IMR-90 (cell line): ENCODE results near the gene MUC5B. TPM values are rescaled to one million over a fixed set of nuclear protein-coding genes. Genes with fewer than 3 reads are reported as not detected.

ENCODE experiments used
- ATAC-seq: fragments of 200-7000 bp; cut with Tn5 transposase; 2 replicates; pipeline ENCODE4 v1.9.1; 2020; ENCODE audit warnings: low read depth, mild to moderate bottlenecking, moderate library complexity
- BruUV-seq: library from RNA; stranded (reverse); fragments of 400-500 nt; replicated peaks from 2 replicates; lab custom pipeline; 2021; lab: Mats Ljungman, UMichigan
- CTCF ChIA-PET: fragments of 300-600 bp; formaldehyde crosslinking; extraction: SDS; loops from one replicate; lab custom pipeline; 2021; ENCODE audit warnings: antibody characterized with exemption; lab: Yijun Ruan, JAX
- POLR2A ChIA-PET: fragments of 300-600 bp; sonication (Branson Sonifier 250); formaldehyde crosslinking; loops from one replicate; lab custom pipeline; 2022; ENCODE audit warnings: antibody characterized with exemption; ENCODE audit not compliant: unreplicated experiment; lab: Charles Lee
- DNase-seq: peaks from one replicate; pipeline ENCODE4 v3.0.0; 2013
- H2AFZ ChIP-seq: replicated peaks from 2 replicates; pipeline ENCODE3; 2013; ENCODE audit warnings: low read length, mild to moderate bottlenecking; ENCODE audit not compliant: poor library complexity
- H2AK5ac ChIP-seq: 2 replicates; pipeline ENCODE4 v1.6.1; 2013; ENCODE audit warnings: low read depth, low read length, inconsistent platforms
- H2AK9ac ChIP-seq: replicated peaks from 2 replicates; pipeline ENCODE3; 2013; ENCODE audit warnings: mild to moderate bottlenecking, low read depth, low read length, moderate library complexity; ENCODE audit not compliant: poor library complexity
- H2BK120ac ChIP-seq: 2 replicates; pipeline ENCODE4 v1.6.1; 2013; ENCODE audit warnings: low read depth, low read length, inconsistent platforms
- H2BK15ac ChIP-seq: 3 replicates; pipeline ENCODE4 v1.6.1; 2013; ENCODE audit warnings: low read depth, low read length, inconsistent platforms
- H2BK20ac ChIP-seq: 2 replicates; pipeline ENCODE4 v1.6.1; 2013; ENCODE audit warnings: low read depth, mild to moderate bottlenecking, inconsistent platforms, low read length, moderate library complexity
- H2BK5ac ChIP-seq: 2 replicates; pipeline ENCODE4 v1.6.1; 2013; ENCODE audit warnings: mild to moderate bottlenecking, low read depth, low read length, inconsistent platforms; ENCODE audit not compliant: poor library complexity, severe bottlenecking
- H3K14ac ChIP-seq: replicated peaks from 2 replicates; pipeline ENCODE4 v1.6.1; 2013; ENCODE audit warnings: low read depth, low read length, inconsistent platforms
- H3K18ac ChIP-seq: 2 replicates; pipeline ENCODE4 v1.6.1; 2013; ENCODE audit warnings: low read depth, low read length, control low read depth
- H3K23ac ChIP-seq: 2 replicates; pipeline ENCODE4 v1.6.1; 2013; ENCODE audit warnings: low read depth, low read length, inconsistent platforms
- H3K27ac ChIP-seq: 2 replicates; pipeline ENCODE4 v1.5.1; 2013; ENCODE audit warnings: mild to moderate bottlenecking, control low read depth, low read length; ENCODE audit not compliant: insufficient read depth
- H3K27me3 ChIP-seq: 2 replicates; pipeline ENCODE4 v1.6.1; 2013; ENCODE audit warnings: low read length; ENCODE audit not compliant: control insufficient read depth, insufficient read depth
- H3K36me3 ChIP-seq: 2 replicates; pipeline ENCODE4 v1.6.1; 2013; ENCODE audit warnings: low read length, mixed read lengths; ENCODE audit not compliant: control insufficient read depth, insufficient read depth
- H3K4ac ChIP-seq: 2 replicates; pipeline ENCODE4 v1.6.1; 2013; ENCODE audit warnings: low read depth, low read length, inconsistent platforms
- H3K4me1 ChIP-seq: 2 replicates; pipeline ENCODE4 v1.6.1; 2013; ENCODE audit warnings: low read length, mixed read lengths; ENCODE audit not compliant: control insufficient read depth, insufficient read depth
- H3K4me2 ChIP-seq: 2 replicates; pipeline ENCODE4 v1.6.1; 2013; ENCODE audit warnings: low read depth, mild to moderate bottlenecking, control low read depth, low read length, moderate library complexity
- H3K4me3 ChIP-seq: 2 replicates; pipeline ENCODE4 v1.5.1; 2013; ENCODE audit warnings: low read depth, mild to moderate bottlenecking, control low read depth, low read length, moderate library complexity; ENCODE audit not compliant: insufficient read depth
- H3K56ac ChIP-seq: 2 replicates; pipeline ENCODE4 v1.6.1; 2013; ENCODE audit warnings: low read length, inconsistent platforms; ENCODE audit not compliant: insufficient read depth; ENCODE audit errors: extremely low read depth
- H3K79me1 ChIP-seq, 2 experiments: 2 replicates each; pipeline ENCODE4 v1.6.1; 2013; ENCODE audit warnings: low read length in 2 of 2, inconsistent platforms in 1 of 2, low read depth in 1 of 2
- H3K9ac ChIP-seq: 2 replicates; pipeline ENCODE4 v1.6.1; 2013; ENCODE audit warnings: low read depth, low read length, control low read depth
- H3K9me1 ChIP-seq: 2 replicates; pipeline ENCODE4 v1.6.1; 2013; ENCODE audit warnings: low read length, inconsistent platforms; ENCODE audit not compliant: insufficient read depth
- H3K9me3 ChIP-seq: 2 replicates; pipeline ENCODE4 v1.6.1; 2013; ENCODE audit warnings: low read length; ENCODE audit not compliant: control insufficient read depth, insufficient read depth
- H4K20me1 ChIP-seq: 2 replicates; pipeline ENCODE4 v1.6.1; 2013; ENCODE audit warnings: low read length, inconsistent platforms; ENCODE audit not compliant: insufficient read depth
- H4K5ac ChIP-seq: 2 replicates; pipeline ENCODE4 v1.6.1; 2013; ENCODE audit warnings: mild to moderate bottlenecking, low read depth, low read length, control low read depth
- H4K8ac ChIP-seq, 2 experiments: 2 replicates each; pipeline ENCODE4 v1.6.1; 2013; ENCODE audit warnings: low read depth in 2 of 2, low read length in 2 of 2, control low read depth in 1 of 2, inconsistent platforms in 1 of 2
- H4K91ac ChIP-seq: 2 replicates; pipeline ENCODE4 v1.6.1; 2013; ENCODE audit warnings: low read depth, low read length, inconsistent platforms; ENCODE audit not compliant: insufficient read depth
- BHLHE40 ChIP-seq: fragments of 150-350 bp; IDR thresholded peaks from 2 replicates; pipeline ENCODE4 v1.6.1; 2016; ENCODE audit warnings: mild to moderate bottlenecking, low read depth, low read length
- CEBPB ChIP-seq: IDR thresholded peaks from 2 replicates; pipeline ENCODE4 v1.6.1; 2012; ENCODE audit warnings: low read depth, low read length, improper control_type of control experiment
- CHD1 ChIP-seq: IDR thresholded peaks from 2 replicates; pipeline ENCODE4 v1.6.1; 2012; ENCODE audit warnings: low read depth, low read length, improper control_type of control experiment
- FOS ChIP-seq: fragments of 150-350 bp; IDR thresholded peaks from 2 replicates; pipeline ENCODE4 v1.6.1; 2016; ENCODE audit warnings: low read depth, low read length
- MAFK ChIP-seq: IDR thresholded peaks from 2 replicates; pipeline ENCODE4 v1.6.1; 2012; ENCODE audit warnings: low read depth, low read length, improper control_type of control experiment
- MAZ ChIP-seq: IDR thresholded peaks from 2 replicates; pipeline ENCODE4 v1.6.1; 2012; ENCODE audit warnings: low read depth, mild to moderate bottlenecking, low read length, improper control_type of control experiment, moderate library complexity, borderline replicate concordance
- MXI1 ChIP-seq: IDR thresholded peaks from 2 replicates; pipeline ENCODE4 v1.6.1; 2012; ENCODE audit warnings: low read depth, mild to moderate bottlenecking, low read length, moderate library complexity, borderline replicate concordance
- NFE2L2 ChIP-seq: fragments of 150-350 bp; IDR thresholded peaks from 2 replicates; pipeline ENCODE4 v1.6.1; 2016; ENCODE audit warnings: low read depth, mild to moderate bottlenecking, low read length
- POLR2A ChIP-seq: IDR thresholded peaks from 2 replicates; pipeline ENCODE4 v1.6.1; 2012; ENCODE audit warnings: mild to moderate bottlenecking, low read depth, low read length
- RAD21 ChIP-seq: IDR thresholded peaks from 2 replicates; pipeline ENCODE4 v1.6.1; 2012; ENCODE audit warnings: low read length, improper control_type of control experiment
- RCOR1 ChIP-seq: IDR thresholded peaks from 2 replicates; pipeline ENCODE4 v1.6.1; 2012; ENCODE audit warnings: mild to moderate bottlenecking, low read length, improper control_type of control experiment; ENCODE audit not compliant: insufficient replicate concordance
- RFX5 ChIP-seq: IDR thresholded peaks from 2 replicates; pipeline ENCODE4 v1.8.0; 2012; ENCODE audit warnings: low read depth, mild to moderate bottlenecking, low read length, moderate library complexity
- SMC3 ChIP-seq: fragments of 150-350 bp; IDR thresholded peaks from 2 replicates; pipeline ENCODE4 v1.6.1; 2016; ENCODE audit warnings: low read depth, mild to moderate bottlenecking, antibody characterized with exemption, low read length, moderate library complexity
- WGBS, 2 experiments: methylation state at CpG; one replicate each; pipeline versions ENCODE4 v1.1.5 to v1.1.7; 2013; ENCODE audit warnings: missing lambda C conversion rate in 2 of 2; ENCODE audit not compliant: insufficient read length in 1 of 2; ENCODE audit errors: extremely low coverage in 2 of 2; 5-methylcytosine and 5-hydroxymethylcytosine counted together
- dilution Hi-C: fragments of 300-500 bp; cut with HindIII; formaldehyde crosslinking; loops from one replicate; pipeline ENCODE4 v1.14.3; 2018; ENCODE audit warnings: low sequenced_read_pairs; ENCODE audit not compliant: unreplicated experiment
- in situ Hi-C: fragments of 300-500 bp; cut with MboI; formaldehyde crosslinking; loops from 3 replicates; pipeline ENCODE4 v1.14.3; 2019; ENCODE audit warnings: low sequenced_read_pairs, inconsistent platforms, mixed read lengths
- intact Hi-C: fragments of 100-400 bp; cut with micrococcal nuclease; formaldehyde crosslinking; loops from 2 replicates; pipeline ENCODE4 v1.10.0; 2022
- polyA plus RNA-seq, 3 experiments: library from polyadenylated mRNA; depleted of rRNA; stranded (reverse); fragments of >200 nt; gene quantifications; 2 replicates each; pipeline ENCODE4 v1.2.3, GENCODE V29; 2012; ENCODE audit warnings: low replicate concordance in 1 of 3
- total RNA-seq: library from RNA; depleted of rRNA; stranded (reverse); fragments of >200 nt; gene quantifications from 2 replicates; pipeline ENCODE4 v1.2.3, GENCODE V29; 2012
- TF ChIP-seq, protein P1 (sequence below): conservative IDR thresholded peaks from 2 replicates; pipeline ENCODE4 v1.5.1; 2012; ENCODE audit warnings: mild to moderate bottlenecking, low read depth, low read length, improper control_type of control experiment
- TF ChIP-seq, protein P2 (sequence below): fragments of 150-350 bp; IDR thresholded peaks from 2 replicates; pipeline ENCODE4 v1.6.1; 2016; ENCODE audit warnings: low read depth, mild to moderate bottlenecking, low read length, moderate library complexity, borderline replicate concordance
- TF ChIP-seq, protein P3 (sequence below): fragments of 150-350 bp; IDR thresholded peaks from 2 replicates; pipeline ENCODE4 v1.6.1; 2017; ENCODE audit warnings: mild to moderate bottlenecking, antibody characterized with exemption, low read length, low read depth

The MUC5B gene
- total and polyA plus RNA-seq, 2 of the 4 experiments (the other 2 are of a cell fraction), result not detected

DNA sequence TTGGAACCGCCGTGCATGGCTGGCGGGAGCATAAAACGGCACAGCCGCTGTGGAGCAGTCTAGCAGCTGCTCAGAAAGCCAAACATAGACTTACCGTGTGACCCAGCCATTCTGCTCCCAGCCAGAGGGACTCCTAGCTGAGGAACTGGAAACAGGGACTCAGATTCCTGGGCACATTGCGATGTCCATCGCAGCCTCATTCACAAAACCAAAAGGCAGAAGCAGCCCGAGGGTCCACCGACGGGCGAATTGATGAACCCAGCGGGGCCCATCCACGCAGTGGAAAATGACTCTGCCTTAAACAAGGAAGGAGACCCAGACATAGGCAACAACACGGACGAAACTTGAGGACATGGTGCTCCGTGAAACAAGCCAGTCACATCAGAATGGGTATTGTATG is 5.7 kb upstream of the MUC5B start:
- Histone ChIP-seq H3K9me3 (no peaks in the 10 kb centered on the region; the same call in 1 of the 2 replicates), H3K27ac (no peak overlapping the region), H3K36me3 (no peaks in the 10 kb centered on the region), H3K4me2 (no peak overlapping the region), H3K4me3 (no peak overlapping the region), H2BK20ac (no peak overlapping the region), H3K79me1 (no peaks in the 10 kb centered on the region), H2BK15ac (no peak overlapping the region), H2AFZ (no peak overlapping the region), H3K23ac (no peak overlapping the region), H2BK120ac (no peak overlapping the region), H2AK5ac (no peak overlapping the region), H4K91ac (no peak overlapping the region), H4K8ac (no peak overlapping the region), H3K4ac (no peak overlapping the region), H3K27me3 (peaks cover 11% of the 10 kb centered on the region), H2BK5ac (no peak overlapping the region), H3K14ac (no peak overlapping the region), H3K56ac (no peak overlapping the region), H3K18ac (no peak overlapping the region), H3K9me1 (no peaks in the 10 kb centered on the region), H4K20me1 (no peaks in the 10 kb centered on the region), H2AK9ac (peak overlapping the region; percentile 19), H3K9ac (no peak overlapping the region), H3K4me1 (no peaks in the 10 kb centered on the region), H4K5ac (no peak overlapping the region)
- 87% methylated on average over 13 of the region's 17 CpGs; no CpG with 5 or more reads in 1 of the 2 experiments for WGBS, 2 experiments
- in situ Hi-C loops, result loop anchor here (25.0 kb wide), 1 partner anchor 295 kb away; no protein-coding TSS in a partner anchor
- ChIA-PET POLR2A (no interaction called here), CTCF (interaction anchor here (1.6 kb wide), 1 partner anchor 10 kb away, joined by 3 read pairs; no protein-coding TSS in a partner anchor)
- dilution Hi-C loops, result no loop called here
- DNase-seq (no peak), ATAC-seq (no peak)
- intact Hi-C loops, result no loop called here
- BruUV-seq, result no TSS peak
- TF ChIP-seq MAZ (no peak), RAD21 (no peak), CEBPB (no peak), MAFK (no peak), POLR2A (no peak), SMC3 (no peak), NFE2L2 (no peak), CHD1 (no peak), RCOR1 (no peak), RFX5 (no peak), MXI1 (no peak), FOS (no peak), BHLHE40 (no peak)
- TF ChIP-seq, protein P1, sequence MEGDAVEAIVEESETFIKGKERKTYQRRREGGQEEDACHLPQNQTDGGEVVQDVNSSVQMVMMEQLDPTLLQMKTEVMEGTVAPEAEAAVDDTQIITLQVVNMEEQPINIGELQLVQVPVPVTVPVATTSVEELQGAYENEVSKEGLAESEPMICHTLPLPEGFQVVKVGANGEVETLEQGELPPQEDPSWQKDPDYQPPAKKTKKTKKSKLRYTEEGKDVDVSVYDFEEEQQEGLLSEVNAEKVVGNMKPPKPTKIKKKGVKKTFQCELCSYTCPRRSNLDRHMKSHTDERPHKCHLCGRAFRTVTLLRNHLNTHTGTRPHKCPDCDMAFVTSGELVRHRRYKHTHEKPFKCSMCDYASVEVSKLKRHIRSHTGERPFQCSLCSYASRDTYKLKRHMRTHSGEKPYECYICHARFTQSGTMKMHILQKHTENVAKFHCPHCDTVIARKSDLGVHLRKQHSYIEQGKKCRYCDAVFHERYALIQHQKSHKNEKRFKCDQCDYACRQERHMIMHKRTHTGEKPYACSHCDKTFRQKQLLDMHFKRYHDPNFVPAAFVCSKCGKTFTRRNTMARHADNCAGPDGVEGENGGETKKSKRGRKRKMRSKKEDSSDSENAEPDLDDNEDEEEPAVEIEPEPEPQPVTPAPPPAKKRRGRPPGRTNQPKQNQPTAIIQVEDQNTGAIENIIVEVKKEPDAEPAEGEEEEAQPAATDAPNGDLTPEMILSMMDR, result no peak
- TF ChIP-seq, protein P2, sequence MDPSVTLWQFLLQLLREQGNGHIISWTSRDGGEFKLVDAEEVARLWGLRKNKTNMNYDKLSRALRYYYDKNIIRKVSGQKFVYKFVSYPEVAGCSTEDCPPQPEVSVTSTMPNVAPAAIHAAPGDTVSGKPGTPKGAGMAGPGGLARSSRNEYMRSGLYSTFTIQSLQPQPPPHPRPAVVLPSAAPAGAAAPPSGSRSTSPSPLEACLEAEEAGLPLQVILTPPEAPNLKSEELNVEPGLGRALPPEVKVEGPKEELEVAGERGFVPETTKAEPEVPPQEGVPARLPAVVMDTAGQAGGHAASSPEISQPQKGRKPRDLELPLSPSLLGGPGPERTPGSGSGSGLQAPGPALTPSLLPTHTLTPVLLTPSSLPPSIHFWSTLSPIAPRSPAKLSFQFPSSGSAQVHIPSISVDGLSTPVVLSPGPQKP, result no peak
- TF ChIP-seq, protein P3, sequence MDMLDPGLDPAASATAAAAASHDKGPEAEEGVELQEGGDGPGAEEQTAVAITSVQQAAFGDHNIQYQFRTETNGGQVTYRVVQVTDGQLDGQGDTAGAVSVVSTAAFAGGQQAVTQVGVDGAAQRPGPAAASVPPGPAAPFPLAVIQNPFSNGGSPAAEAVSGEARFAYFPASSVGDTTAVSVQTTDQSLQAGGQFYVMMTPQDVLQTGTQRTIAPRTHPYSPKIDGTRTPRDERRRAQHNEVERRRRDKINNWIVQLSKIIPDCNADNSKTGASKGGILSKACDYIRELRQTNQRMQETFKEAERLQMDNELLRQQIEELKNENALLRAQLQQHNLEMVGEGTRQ, result no peak
